NOMO-1 treated with DMSO at 0.1 percent for 48 hours (cell line): Measurements from ENCODE around the gene ST6GALNAC3.

Experiments
- DNase-seq: peaks from one replicate; lab custom pipeline; 2025; ENCODE audit not compliant: unreplicated experiment; lab: John Stamatoyannopoulos, UW

The ST6GALNAC3 gene

GRCh38 chr1:76408303-76408702, 333.8 kb downstream of the ST6GALNAC3 start:
- no peak for DNase-seq

- no peak for DNase-seq
Measured at GRCh38 chr1:76410499-76410898, 336.0 kb downstream of the ST6GALNAC3 start.

- no peak for DNase-seq
Measured at GRCh38 chr1:76418531-76418930, 344.0 kb downstream of the ST6GALNAC3 start.

GRCh38 chr1:76419603-76420002, 345.1 kb downstream of the ST6GALNAC3 start:
- no peak for DNase-seq

GRCh38 chr1:76425201-76426145, 350.9 kb downstream of the ST6GALNAC3 start:
- peak; percentile 5 for DNase-seq

GRCh38 chr1:76426606-76427005, 352.1 kb downstream of the ST6GALNAC3 start:
- no peak for DNase-seq

GRCh38 chr1:76428028-76428427, 353.5 kb downstream of the ST6GALNAC3 start:
- no peak for DNase-seq

GRCh38 chr1:76430531-76430930, 356.0 kb downstream of the ST6GALNAC3 start:
- DNase-seq = no peak

GRCh38 chr1:76433526-76433925, 359.0 kb downstream of the ST6GALNAC3 start:
- no peak for DNase-seq

- no peak for DNase-seq
Measured at GRCh38 chr1:76443217-76443616, 368.7 kb downstream of the ST6GALNAC3 start.

- no peak for DNase-seq
Measured at GRCh38 chr1:76444773-76445172, 370.2 kb downstream of the ST6GALNAC3 start.

GRCh38 chr1:76450229-76450628, 375.7 kb downstream of the ST6GALNAC3 start:
- no peak for DNase-seq

GRCh38 chr1:76463278-76463677, 388.7 kb downstream of the ST6GALNAC3 start:
- DNase-seq = no peak

GRCh38 chr1:76463849-76464248, 389.3 kb downstream of the ST6GALNAC3 start:
- no peak for DNase-seq

GRCh38 chr1:76465030-76465429, 390.5 kb downstream of the ST6GALNAC3 start:
- no peak for DNase-seq

GRCh38 chr1:76470166-76470565, 395.6 kb downstream of the ST6GALNAC3 start:
- no peak for DNase-seq

GRCh38 chr1:76471536-76471935, 397.0 kb downstream of the ST6GALNAC3 start:
- DNase-seq = no peak

- DNase-seq = no peak
Measured at GRCh38 chr1:76473591-76473990, 399.0 kb downstream of the ST6GALNAC3 start.

GRCh38 chr1:76474922-76475321, 400.4 kb downstream of the ST6GALNAC3 start:
- DNase-seq = no peak

GRCh38 chr1:76477156-76477555, 402.6 kb downstream of the ST6GALNAC3 start:
- DNase-seq = no peak

- DNase-seq = no peak
Measured at GRCh38 chr1:76480827-76481226, 406.3 kb downstream of the ST6GALNAC3 start.

GRCh38 chr1:76481672-76482071, 407.1 kb downstream of the ST6GALNAC3 start:
- DNase-seq = no peak

- no peak for DNase-seq
Measured at GRCh38 chr1:76482272-76482671, 407.7 kb downstream of the ST6GALNAC3 start.
